IMR-90 (cell line): ENCODE results near the gene RBM39.

Experiments used
- CTCF ChIP-seq: conservative IDR thresholded peaks from 2 replicates; pipeline ENCODE4 v1.5.1; 2012; ENCODE audit warnings: mild to moderate bottlenecking, low read depth, low read length, improper control_type of control experiment
- POLR2A ChIP-seq: IDR thresholded peaks from 2 replicates; pipeline ENCODE4 v1.6.1; 2012; ENCODE audit warnings: mild to moderate bottlenecking, low read depth, low read length
- SMC3 ChIP-seq: fragments of 150-350 bp; IDR thresholded peaks from 2 replicates; pipeline ENCODE4 v1.6.1; 2016; ENCODE audit warnings: low read depth, mild to moderate bottlenecking, antibody characterized with exemption, low read length, moderate library complexity

- TF ChIP-seq CTCF: no peak
- no peak for TF ChIP-seq SMC3
- TF ChIP-seq POLR2A: no peak; the same call in 1 of the 2 replicates
Observed at GRCh38 chr20:35702051-35702823, 39.8 kb downstream of the RBM39 start.
